Stomach (tissue), 9 donors: ENCODE data around the gene TXN2. TPM values are rescaled to one million over a fixed set of nuclear protein-coding genes. Genes with fewer than 3 reads are reported as not detected.

Experiments
- DNase-seq, 2 donors: peaks; one replicate each; pipeline versions ENCODE4 v3.0.0 to v3.0.0-alpha.2; 2013 to 2019
- H3K27ac ChIP-seq, 5 donors: fragments of 200-600 bp in 4 of 5; sonication (generic) in 4 of 5; one replicate each; pipeline ENCODE4 v1.5.1; 2013 to 2019; ENCODE audit warnings: mild to moderate bottlenecking in 1 of 5, moderate library complexity in 1 of 5
- H3K27me3 ChIP-seq, 3 donors: fragments of 200-600 bp; sonication (generic); one replicate each; pipeline ENCODE4 v1.5.1; 2017 to 2019; ENCODE audit warnings: mixed run types in 1 of 3
- H3K36me3 ChIP-seq, 4 donors: fragments of 200-600 bp; sonication (generic); 1 replicate in 3 of 4; 2 replicates in 1 of 4; pipeline ENCODE4 v1.5.1; 2016 to 2019
- H3K4me1 ChIP-seq, 4 donors: fragments of 200-600 bp; sonication (generic); one replicate each; pipeline ENCODE4 v1.5.1; 2016 to 2019
- H3K4me3 ChIP-seq, 4 donors: fragments of 200-600 bp; sonication (generic) in 3 of 4; one replicate each; pipeline ENCODE4 v1.5.1; 2016 to 2019; ENCODE audit warnings: mild to moderate bottlenecking in 1 of 4
- H3K9me3 ChIP-seq, 4 donors: fragments of 200-600 bp; sonication (generic); one replicate each; pipeline ENCODE4 v1.5.1; 2016 to 2019
- EP300 ChIP-seq: sonication (generic); formaldehyde crosslinking; IDR thresholded peaks from one replicate; pipeline ENCODE4 v1.6.1; 2017; ENCODE audit warnings: antibody characterized with exemption
- POLR2A ChIP-seq, 4 donors: fragments of 450-650 bp; IDR thresholded peaks; one replicate each; pipeline ENCODE4 v1.6.1; 2016; ENCODE audit warnings: antibody characterized with exemption in 4 of 4, control low read depth in 2 of 4, mild to moderate bottlenecking in 1 of 4, moderate library complexity in 1 of 4
- POLR2AphosphoS5 ChIP-seq, 3 donors: sonication (generic); formaldehyde crosslinking; IDR thresholded peaks; one replicate each; pipeline ENCODE4 v1.6.1; 2016; ENCODE audit warnings: antibody characterized with exemption in 3 of 3
- WGBS, 5 donors: extraction: QIAGEN DNeasy Blood & Tissue Kit in 3 of 5; methylation state at CpG; one replicate each; pipeline versions ENCODE4 v1.1.5 to v1.1.7; 2013 to 2018; 5-methylcytosine and 5-hydroxymethylcytosine counted together
- intact Hi-C: fragments of 100-400 bp; cut with DNase I; formaldehyde crosslinking; loops from one replicate; pipeline ENCODE4 v1.15.1; 2023; ENCODE audit warnings: low total_unique reads
- polyA plus RNA-seq, 3 donors: library from polyadenylated mRNA; stranded (reverse); fragments of 200-250 nt; gene quantifications; one replicate each; pipeline ENCODE4 v1.2.3, GENCODE V29; 2013
- total RNA-seq, 5 donors: library from RNA; depleted of rRNA; stranded (reverse); fragments of >200 nt; gene quantifications; one replicate each; pipeline versions ENCODE4 v1.1.0 to v1.2.3, GENCODE V29; 2014 to 2016
- TF ChIP-seq, protein P1 (sequence below), 7 experiments: fragments of 450-650 bp in 4 of 7; fragments of 200-600 bp in 3 of 7; sonication (generic) in 3 of 7; IDR thresholded peaks; one replicate each; pipeline ENCODE4 v1.5.1; 2016 to 2019; ENCODE audit warnings: antibody characterized with exemption in 7 of 7, control low read depth in 2 of 7, mild to moderate bottlenecking in 1 of 7
- donor health status: healthy with polysubstance abuse.
- donor health status: Bipolar disorder and iron deficiency.
- donor health status: healthy.

TXN2 gene
- total and polyA plus RNA-seq, 8 donors = 7.0 to 279 (median 89.3) TPM

GRCh38 chr22:36443198-36443770 is 38.2 kb downstream of the TXN2 start:
- no peaks in the 10 kb centered on the region for H3K9me3 ChIP-seq
- intact Hi-C loops = no loop called here
- TF ChIP-seq POLR2AphosphoS5 (IDR thresholded peaks at IDR 0.05) (no peak), EP300 (no peak), POLR2A (IDR thresholded peaks at IDR 0.05) (no peak)
- TF ChIP-seq, protein P1, sequence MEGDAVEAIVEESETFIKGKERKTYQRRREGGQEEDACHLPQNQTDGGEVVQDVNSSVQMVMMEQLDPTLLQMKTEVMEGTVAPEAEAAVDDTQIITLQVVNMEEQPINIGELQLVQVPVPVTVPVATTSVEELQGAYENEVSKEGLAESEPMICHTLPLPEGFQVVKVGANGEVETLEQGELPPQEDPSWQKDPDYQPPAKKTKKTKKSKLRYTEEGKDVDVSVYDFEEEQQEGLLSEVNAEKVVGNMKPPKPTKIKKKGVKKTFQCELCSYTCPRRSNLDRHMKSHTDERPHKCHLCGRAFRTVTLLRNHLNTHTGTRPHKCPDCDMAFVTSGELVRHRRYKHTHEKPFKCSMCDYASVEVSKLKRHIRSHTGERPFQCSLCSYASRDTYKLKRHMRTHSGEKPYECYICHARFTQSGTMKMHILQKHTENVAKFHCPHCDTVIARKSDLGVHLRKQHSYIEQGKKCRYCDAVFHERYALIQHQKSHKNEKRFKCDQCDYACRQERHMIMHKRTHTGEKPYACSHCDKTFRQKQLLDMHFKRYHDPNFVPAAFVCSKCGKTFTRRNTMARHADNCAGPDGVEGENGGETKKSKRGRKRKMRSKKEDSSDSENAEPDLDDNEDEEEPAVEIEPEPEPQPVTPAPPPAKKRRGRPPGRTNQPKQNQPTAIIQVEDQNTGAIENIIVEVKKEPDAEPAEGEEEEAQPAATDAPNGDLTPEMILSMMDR (IDR thresholded peaks at IDR 0.05) = no peak
- WGBS, 5 donors = 69 to 87% (median 78%) methylated on average over 7 to 8 of the region's 8 CpGs
- no peak for DNase-seq
- H3K4me3 ChIP-seq = no peak overlapping the region
- H3K27me3 ChIP-seq = no peaks in the 10 kb centered on the region
- H3K4me1 ChIP-seq = peaks cover 4 to 58% (median 10%) of the 10 kb centered on the region in 4 donors
- H3K36me3 ChIP-seq = no peaks in the 10 kb centered on the region
- H3K27ac ChIP-seq = no peak overlapping the region

DNA sequence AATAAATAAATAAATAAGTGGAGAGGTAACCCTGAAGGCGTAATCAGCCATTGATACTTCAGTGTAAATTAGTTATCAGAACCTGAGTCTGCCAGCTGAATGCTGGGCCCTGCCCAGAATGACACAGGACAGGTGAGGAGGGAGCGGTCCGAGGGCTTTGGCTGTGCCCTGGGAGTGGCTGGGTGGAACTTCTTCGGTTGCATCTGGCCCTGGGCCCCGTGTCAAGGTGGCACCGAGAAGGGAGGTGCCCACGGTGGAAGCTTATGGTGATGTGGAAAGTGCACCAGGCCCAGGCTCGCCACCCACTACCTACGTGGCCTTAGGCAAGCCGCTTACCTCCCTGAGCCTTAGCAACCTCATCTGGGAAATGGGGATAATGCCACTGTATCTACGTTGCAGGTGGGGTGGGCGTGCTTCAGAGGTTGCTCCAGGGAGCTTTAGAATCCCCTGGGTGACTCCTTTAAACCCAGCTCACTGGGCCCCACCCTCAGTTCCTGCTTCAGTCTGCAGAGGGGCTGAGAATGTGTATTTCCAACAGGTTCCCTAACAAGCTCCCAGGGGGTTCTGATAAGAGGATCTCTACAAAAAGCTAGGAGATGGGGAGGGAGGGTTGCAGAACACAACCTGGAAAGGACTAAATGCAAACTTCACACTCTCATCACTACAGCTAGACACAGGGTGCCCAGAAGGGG is 38.8 kb downstream of the TXN2 start:
- Histone ChIP-seq H3K4me1 (peaks cover 4 to 53% (median 10%) of the 10 kb centered on the region in 4 donors), H3K4me3 (no peak overlapping the region), H3K36me3 (no peaks in the 10 kb centered on the region), H3K27ac (no peak overlapping the region), H3K27me3 (no peaks in the 10 kb centered on the region), H3K9me3 (no peaks in the 10 kb centered on the region)
- DNase-seq = no peak
- WGBS, 5 donors = 74 to 89% (median 86%) methylated on average over 11 to 12 of the region's 12 CpGs
- TF ChIP-seq POLR2AphosphoS5 (IDR thresholded peaks at IDR 0.05) = no peak
- TF ChIP-seq EP300 = no peak
- no peak for TF ChIP-seq POLR2A (IDR thresholded peaks at IDR 0.05)
- intact Hi-C loops = no loop called here

- DNase-seq = no peak
- Histone ChIP-seq H3K9me3 (no peaks in the 10 kb centered on the region), H3K4me3 (no peak overlapping the region), H3K4me1 (peaks cover 16 to 63% (median 21%) of the 10 kb centered on the region in 4 donors), H3K27me3 (no peaks in the 10 kb centered on the region), H3K27ac (peak overlapping the region in 3 of 5 donors; percentile 4 to 47 (median 46)), H3K36me3 (no peaks in the 10 kb centered on the region)
- intact Hi-C loops = no loop called here
- TF ChIP-seq, protein P1 (IDR thresholded peaks at IDR 0.05) = no peak
- no peak for TF ChIP-seq POLR2A (IDR thresholded peaks at IDR 0.05)
- no peak for TF ChIP-seq POLR2AphosphoS5 (IDR thresholded peaks at IDR 0.05)
- no peak for TF ChIP-seq EP300
- WGBS, 5 donors = 65 to 78% (median 70%) methylated on average over 8 of the region's 8 CpGs
These were observed 40.9 kb downstream of the TXN2 start for GRCh38 chr22:36440429-36441002.

- no peaks in the 10 kb centered on the region for H3K27me3 ChIP-seq
- H3K27ac ChIP-seq = peak overlapping the region in 4 of 5 donors; percentile 25 to 58 (median 50)
- H3K36me3 ChIP-seq = no peaks in the 10 kb centered on the region
- intact Hi-C loops = no loop called here
- DNase-seq = peak in 1 of 2 donors; percentile 73
- WGBS, 5 donors = 84 to 88% (median 87%) methylated on average over 6 of the region's 6 CpGs
- peaks cover 23 to 63% (median 30%) of the 10 kb centered on the region in 4 donors for H3K4me1 ChIP-seq
- no peak for TF ChIP-seq POLR2A (IDR thresholded peaks at IDR 0.05)
- TF ChIP-seq POLR2AphosphoS5 (IDR thresholded peaks at IDR 0.05) = peak in 2 of 3 donors; percentile 51 to 79
- no peaks in the 10 kb centered on the region for H3K9me3 ChIP-seq
- no peak overlapping the region for H3K4me3 ChIP-seq
These were observed 41.8 kb downstream of the TXN2 start for GRCh38 chr22:36439481-36440271.
